Measurements from ENCODE around the gene DEFB119. TPM values are rescaled to one million over a fixed set of nuclear protein-coding genes. Genes with fewer than 3 reads are reported as not detected.

Gene DEFB119
- total RNA-seq, 1 experiment from 2014 or later: not detected

- TF ChIP-seq, protein P1, sequence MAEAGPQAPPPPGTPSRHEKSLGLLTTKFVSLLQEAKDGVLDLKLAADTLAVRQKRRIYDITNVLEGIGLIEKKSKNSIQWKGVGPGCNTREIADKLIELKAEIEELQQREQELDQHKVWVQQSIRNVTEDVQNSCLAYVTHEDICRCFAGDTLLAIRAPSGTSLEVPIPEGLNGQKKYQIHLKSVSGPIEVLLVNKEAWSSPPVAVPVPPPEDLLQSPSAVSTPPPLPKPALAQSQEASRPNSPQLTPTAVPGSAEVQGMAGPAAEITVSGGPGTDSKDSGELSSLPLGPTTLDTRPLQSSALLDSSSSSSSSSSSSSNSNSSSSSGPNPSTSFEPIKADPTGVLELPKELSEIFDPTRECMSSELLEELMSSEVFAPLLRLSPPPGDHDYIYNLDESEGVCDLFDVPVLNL (CRISPR knock-in tag; IDR thresholded peaks at IDR 0.05; ENCODE audit: borderline replicate concordance, low read depth): no peak
- no peak for TF ChIP-seq MXD4 (CRISPR knock-in tag; IDR thresholded peaks at IDR 0.05; ENCODE audit: borderline replicate concordance)
- TF ChIP-seq SOX15 (CRISPR knock-in tag; IDR thresholded peaks at IDR 0.05): no peak
- no peak for TF ChIP-seq KAT7 (CRISPR knock-in tag; IDR thresholded peaks at IDR 0.05; ENCODE audit: borderline replicate concordance)
- TF ChIP-seq PRRX2 (CRISPR knock-in tag; IDR thresholded peaks at IDR 0.05): no peak
- TF ChIP-seq MYBL2 (CRISPR knock-in tag; IDR thresholded peaks at IDR 0.05): no peak
- no peak for TF ChIP-seq ZNF425 (CRISPR knock-in tag; conservative IDR thresholded peaks at IDR 0.05)
- no peak for TF ChIP-seq CTCF (IDR thresholded peaks at IDR 0.05)
Measured at GRCh38 chr20:31394900-31395299, 4.5 kb upstream of the DEFB119 start (continued).

- Mint-ChIP-seq H3K27me3 (ENCODE audit: low read depth) (peaks cover 17% of the 10 kb centered on the region), H3K27ac (no peak overlapping the region), H3K9me3 (peaks cover 82% of the 10 kb centered on the region), H3K4me1 (no peaks in the 10 kb centered on the region), H3K4me3 (no peak overlapping the region), H3K36me3 (peaks cover 67% of the 10 kb centered on the region)
- no peak for DNase-seq (ENCODE audit: low spot score)
- CTCF ChIA-PET: no interaction called here
- ATAC-seq: no peak
- POLR2A ChIA-PET: no interaction called here
- TF ChIP-seq, protein P2, sequence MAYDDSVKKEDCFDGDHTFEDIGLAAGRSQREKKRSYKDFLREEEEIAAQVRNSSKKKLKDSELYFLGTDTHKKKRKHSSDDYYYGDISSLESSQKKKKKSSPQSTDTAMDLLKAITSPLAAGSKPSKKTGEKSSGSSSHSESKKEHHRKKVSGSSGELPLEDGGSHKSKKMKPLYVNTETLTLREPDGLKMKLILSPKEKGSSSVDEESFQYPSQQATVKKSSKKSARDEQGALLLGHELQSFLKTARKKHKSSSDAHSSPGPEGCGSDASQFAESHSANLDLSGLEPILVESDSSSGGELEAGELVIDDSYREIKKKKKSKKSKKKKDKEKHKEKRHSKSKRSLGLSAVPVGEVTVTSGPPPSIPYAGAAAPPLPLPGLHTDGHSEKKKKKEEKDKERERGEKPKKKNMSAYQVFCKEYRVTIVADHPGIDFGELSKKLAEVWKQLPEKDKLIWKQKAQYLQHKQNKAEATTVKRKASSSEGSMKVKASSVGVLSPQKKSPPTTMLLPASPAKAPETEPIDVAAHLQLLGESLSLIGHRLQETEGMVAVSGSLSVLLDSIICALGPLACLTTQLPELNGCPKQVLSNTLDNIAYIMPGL (CRISPR knock-in tag; IDR thresholded peaks at IDR 0.05): no peak
- TF ChIP-seq ZNF121 (CRISPR knock-in tag; IDR thresholded peaks at IDR 0.05) (no peak), ZBTB43 (CRISPR knock-in tag; IDR thresholded peaks at IDR 0.05) (no peak), FOXP1 (CRISPR knock-in tag; IDR thresholded peaks at IDR 0.05; ENCODE audit: borderline replicate concordance) (no peak), SOX15 (CRISPR knock-in tag; IDR thresholded peaks at IDR 0.05) (no peak), ZBTB21 (CRISPR knock-in tag; IDR thresholded peaks at IDR 0.05; ENCODE audit: borderline replicate concordance) (no peak), PRDM15 (CRISPR knock-in tag; IDR thresholded peaks at IDR 0.05) (no peak), MXD4 (CRISPR knock-in tag; IDR thresholded peaks at IDR 0.05; ENCODE audit: borderline replicate concordance) (no peak), NR2C2 (CRISPR knock-in tag; IDR thresholded peaks at IDR 0.05) (no peak), RORB (CRISPR knock-in tag; IDR thresholded peaks at IDR 0.05) (no peak), CREB1 (CRISPR knock-in tag; IDR thresholded peaks at IDR 0.05) (no peak), TP53 (CRISPR knock-in tag; IDR thresholded peaks at IDR 0.05) (no peak), ZNF396 (CRISPR knock-in tag; IDR thresholded peaks at IDR 0.05; ENCODE audit: borderline replicate concordance) (no peak)
- TF ChIP-seq, protein P3, sequence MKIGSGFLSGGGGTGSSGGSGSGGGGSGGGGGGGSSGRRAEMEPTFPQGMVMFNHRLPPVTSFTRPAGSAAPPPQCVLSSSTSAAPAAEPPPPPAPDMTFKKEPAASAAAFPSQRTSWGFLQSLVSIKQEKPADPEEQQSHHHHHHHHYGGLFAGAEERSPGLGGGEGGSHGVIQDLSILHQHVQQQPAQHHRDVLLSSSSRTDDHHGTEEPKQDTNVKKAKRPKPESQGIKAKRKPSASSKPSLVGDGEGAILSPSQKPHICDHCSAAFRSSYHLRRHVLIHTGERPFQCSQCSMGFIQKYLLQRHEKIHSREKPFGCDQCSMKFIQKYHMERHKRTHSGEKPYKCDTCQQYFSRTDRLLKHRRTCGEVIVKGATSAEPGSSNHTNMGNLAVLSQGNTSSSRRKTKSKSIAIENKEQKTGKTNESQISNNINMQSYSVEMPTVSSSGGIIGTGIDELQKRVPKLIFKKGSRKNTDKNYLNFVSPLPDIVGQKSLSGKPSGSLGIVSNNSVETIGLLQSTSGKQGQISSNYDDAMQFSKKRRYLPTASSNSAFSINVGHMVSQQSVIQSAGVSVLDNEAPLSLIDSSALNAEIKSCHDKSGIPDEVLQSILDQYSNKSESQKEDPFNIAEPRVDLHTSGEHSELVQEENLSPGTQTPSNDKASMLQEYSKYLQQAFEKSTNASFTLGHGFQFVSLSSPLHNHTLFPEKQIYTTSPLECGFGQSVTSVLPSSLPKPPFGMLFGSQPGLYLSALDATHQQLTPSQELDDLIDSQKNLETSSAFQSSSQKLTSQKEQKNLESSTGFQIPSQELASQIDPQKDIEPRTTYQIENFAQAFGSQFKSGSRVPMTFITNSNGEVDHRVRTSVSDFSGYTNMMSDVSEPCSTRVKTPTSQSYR (CRISPR knock-in tag; IDR thresholded peaks at IDR 0.05): no peak
Measured at GRCh38 chr20:31392836-31393235, 2.4 kb upstream of the DEFB119 start.
